ENCODE results near the gene ZNF492.

- TF ChIP-seq, protein P1, sequence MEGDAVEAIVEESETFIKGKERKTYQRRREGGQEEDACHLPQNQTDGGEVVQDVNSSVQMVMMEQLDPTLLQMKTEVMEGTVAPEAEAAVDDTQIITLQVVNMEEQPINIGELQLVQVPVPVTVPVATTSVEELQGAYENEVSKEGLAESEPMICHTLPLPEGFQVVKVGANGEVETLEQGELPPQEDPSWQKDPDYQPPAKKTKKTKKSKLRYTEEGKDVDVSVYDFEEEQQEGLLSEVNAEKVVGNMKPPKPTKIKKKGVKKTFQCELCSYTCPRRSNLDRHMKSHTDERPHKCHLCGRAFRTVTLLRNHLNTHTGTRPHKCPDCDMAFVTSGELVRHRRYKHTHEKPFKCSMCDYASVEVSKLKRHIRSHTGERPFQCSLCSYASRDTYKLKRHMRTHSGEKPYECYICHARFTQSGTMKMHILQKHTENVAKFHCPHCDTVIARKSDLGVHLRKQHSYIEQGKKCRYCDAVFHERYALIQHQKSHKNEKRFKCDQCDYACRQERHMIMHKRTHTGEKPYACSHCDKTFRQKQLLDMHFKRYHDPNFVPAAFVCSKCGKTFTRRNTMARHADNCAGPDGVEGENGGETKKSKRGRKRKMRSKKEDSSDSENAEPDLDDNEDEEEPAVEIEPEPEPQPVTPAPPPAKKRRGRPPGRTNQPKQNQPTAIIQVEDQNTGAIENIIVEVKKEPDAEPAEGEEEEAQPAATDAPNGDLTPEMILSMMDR (IDR thresholded peaks at IDR 0.05) = no peak
- no peak for TF ChIP-seq POLR2A (IDR thresholded peaks at IDR 0.05)
- TF ChIP-seq POLR2AphosphoS5 (IDR thresholded peaks at IDR 0.05; ENCODE audit: insufficient read depth in 1 of 2, low read depth in 1 of 2) = no peak
Measured at GRCh38 chr19:22604571-22605274, 29.4 kb upstream of the ZNF492 start.
